ENCODE measurements around the gene PRR33. TPM values are rescaled to one million over a fixed set of nuclear protein-coding genes. Genes with fewer than 3 reads are reported as not detected.

Gene PRR33
- total RNA-seq, 1 experiment from 2014 or later: not detected

DNA sequence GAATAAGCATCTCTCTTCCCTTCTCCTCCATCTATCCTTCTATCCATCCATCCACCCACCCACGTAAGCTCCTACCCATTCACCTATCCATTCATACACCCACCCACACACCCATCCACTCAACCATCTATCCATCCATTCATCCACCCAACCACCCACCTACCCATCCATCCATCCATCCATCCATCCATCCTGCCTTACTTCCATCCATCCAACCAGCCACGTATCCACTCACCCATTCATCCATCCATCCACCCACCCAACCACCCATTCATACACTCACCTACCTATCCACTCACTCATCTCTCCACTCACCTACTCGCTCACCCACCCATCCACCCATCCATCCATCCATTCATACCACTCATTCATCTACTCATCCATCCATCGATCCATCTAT is 41.0 kb upstream of the PRR33 start:
- DNase-seq (ENCODE audit: low read depth, low spot score): no peak
- H3K9me2 ChIP-seq (ENCODE audit: insufficient read depth): no peaks in the 10 kb centered on the region
- CTCF ChIA-PET: no interaction called here
- no peak overlapping the region for H3K4me2 ChIP-seq (ENCODE audit: low read length)
- H3K27ac ChIP-seq (ENCODE audit: low read depth, low read length): no peak overlapping the region
- H3K4me3 ChIP-seq (replicated peaks in 1 of 2; ENCODE audit: low read depth in 1 of 2, low read length in 2 of 2): no peak overlapping the region
- RAD21 ChIA-PET (ENCODE audit: low non-redundant PET in 1 of 2, low total read pairs in 2 of 2, uncharacterized antibody in 2 of 2, unreplicated experiment in 2 of 2): no interaction called here
- intact Hi-C loops (cut with micrococcal nuclease): no loop called here
- no peaks in the 10 kb centered on the region for H3K79me2 ChIP-seq (ENCODE audit: insufficient read depth, low read length)
- TF ChIP-seq, protein P1, sequence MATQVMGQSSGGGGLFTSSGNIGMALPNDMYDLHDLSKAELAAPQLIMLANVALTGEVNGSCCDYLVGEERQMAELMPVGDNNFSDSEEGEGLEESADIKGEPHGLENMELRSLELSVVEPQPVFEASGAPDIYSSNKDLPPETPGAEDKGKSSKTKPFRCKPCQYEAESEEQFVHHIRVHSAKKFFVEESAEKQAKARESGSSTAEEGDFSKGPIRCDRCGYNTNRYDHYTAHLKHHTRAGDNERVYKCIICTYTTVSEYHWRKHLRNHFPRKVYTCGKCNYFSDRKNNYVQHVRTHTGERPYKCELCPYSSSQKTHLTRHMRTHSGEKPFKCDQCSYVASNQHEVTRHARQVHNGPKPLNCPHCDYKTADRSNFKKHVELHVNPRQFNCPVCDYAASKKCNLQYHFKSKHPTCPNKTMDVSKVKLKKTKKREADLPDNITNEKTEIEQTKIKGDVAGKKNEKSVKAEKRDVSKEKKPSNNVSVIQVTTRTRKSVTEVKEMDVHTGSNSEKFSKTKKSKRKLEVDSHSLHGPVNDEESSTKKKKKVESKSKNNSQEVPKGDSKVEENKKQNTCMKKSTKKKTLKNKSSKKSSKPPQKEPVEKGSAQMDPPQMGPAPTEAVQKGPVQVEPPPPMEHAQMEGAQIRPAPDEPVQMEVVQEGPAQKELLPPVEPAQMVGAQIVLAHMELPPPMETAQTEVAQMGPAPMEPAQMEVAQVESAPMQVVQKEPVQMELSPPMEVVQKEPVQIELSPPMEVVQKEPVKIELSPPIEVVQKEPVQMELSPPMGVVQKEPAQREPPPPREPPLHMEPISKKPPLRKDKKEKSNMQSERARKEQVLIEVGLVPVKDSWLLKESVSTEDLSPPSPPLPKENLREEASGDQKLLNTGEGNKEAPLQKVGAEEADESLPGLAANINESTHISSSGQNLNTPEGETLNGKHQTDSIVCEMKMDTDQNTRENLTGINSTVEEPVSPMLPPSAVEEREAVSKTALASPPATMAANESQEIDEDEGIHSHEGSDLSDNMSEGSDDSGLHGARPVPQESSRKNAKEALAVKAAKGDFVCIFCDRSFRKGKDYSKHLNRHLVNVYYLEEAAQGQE (IDR thresholded peaks at IDR 0.05; ENCODE audit: low read depth): no peak
- no peak for TF ChIP-seq EZH2 (IDR thresholded peaks at IDR 0.05)
- no peak for TF ChIP-seq ZFX (IDR thresholded peaks at IDR 0.05)
- no peak for TF ChIP-seq SIN3A (IDR thresholded peaks at IDR 0.05; ENCODE audit: low read depth)
- TF ChIP-seq, protein P2, sequence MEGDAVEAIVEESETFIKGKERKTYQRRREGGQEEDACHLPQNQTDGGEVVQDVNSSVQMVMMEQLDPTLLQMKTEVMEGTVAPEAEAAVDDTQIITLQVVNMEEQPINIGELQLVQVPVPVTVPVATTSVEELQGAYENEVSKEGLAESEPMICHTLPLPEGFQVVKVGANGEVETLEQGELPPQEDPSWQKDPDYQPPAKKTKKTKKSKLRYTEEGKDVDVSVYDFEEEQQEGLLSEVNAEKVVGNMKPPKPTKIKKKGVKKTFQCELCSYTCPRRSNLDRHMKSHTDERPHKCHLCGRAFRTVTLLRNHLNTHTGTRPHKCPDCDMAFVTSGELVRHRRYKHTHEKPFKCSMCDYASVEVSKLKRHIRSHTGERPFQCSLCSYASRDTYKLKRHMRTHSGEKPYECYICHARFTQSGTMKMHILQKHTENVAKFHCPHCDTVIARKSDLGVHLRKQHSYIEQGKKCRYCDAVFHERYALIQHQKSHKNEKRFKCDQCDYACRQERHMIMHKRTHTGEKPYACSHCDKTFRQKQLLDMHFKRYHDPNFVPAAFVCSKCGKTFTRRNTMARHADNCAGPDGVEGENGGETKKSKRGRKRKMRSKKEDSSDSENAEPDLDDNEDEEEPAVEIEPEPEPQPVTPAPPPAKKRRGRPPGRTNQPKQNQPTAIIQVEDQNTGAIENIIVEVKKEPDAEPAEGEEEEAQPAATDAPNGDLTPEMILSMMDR (IDR thresholded peaks at IDR 0.05 in 2 of 3, conservative IDR thresholded peaks at IDR 0.05 in 1 of 3; ENCODE audit: borderline replicate concordance in 1 of 3, insufficient read depth in 1 of 3, low read depth in 2 of 3, low read length in 2 of 3): no peak
- no peak for TF ChIP-seq CEBPB (IDR thresholded peaks at IDR 0.05; ENCODE audit: low read depth)
- TF ChIP-seq, protein P3, sequence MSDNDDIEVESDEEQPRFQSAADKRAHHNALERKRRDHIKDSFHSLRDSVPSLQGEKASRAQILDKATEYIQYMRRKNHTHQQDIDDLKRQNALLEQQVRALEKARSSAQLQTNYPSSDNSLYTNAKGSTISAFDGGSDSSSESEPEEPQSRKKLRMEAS (IDR thresholded peaks at IDR 0.05): no peak
- no peak for TF ChIP-seq SRF (IDR thresholded peaks at IDR 0.05; ENCODE audit: low read depth)
- no peak for TF ChIP-seq CBX3 (IDR thresholded peaks at IDR 0.05; ENCODE audit: low read depth)
- TF ChIP-seq YY1 (IDR thresholded peaks at IDR 0.05; ENCODE audit: extremely low read depth, insufficient replicate concordance, low read depth, low read length): no peak
- TF ChIP-seq FOSL1 (IDR thresholded peaks at IDR 0.05; ENCODE audit: low read depth): no peak
- TF ChIP-seq POLR2AphosphoS5 (IDR thresholded peaks at IDR 0.05; ENCODE audit: low read depth, low read length): no peak
- TF ChIP-seq EZH2phosphoT487 (IDR thresholded peaks at IDR 0.05; ENCODE audit: borderline replicate concordance): no peak
- TF ChIP-seq EGR1 (IDR thresholded peaks at IDR 0.05; ENCODE audit: low read depth): no peak
- no peak for TF ChIP-seq POLR2A (IDR thresholded peaks at IDR 0.05; ENCODE audit: borderline replicate concordance, extremely low read depth, insufficient read depth, insufficient read length)
- no peak for TF ChIP-seq JUND (IDR thresholded peaks at IDR 0.05)
- TF ChIP-seq RAD21 (IDR thresholded peaks at IDR 0.05; ENCODE audit: low read depth): no peak
- no peak for TF ChIP-seq ELF1 (IDR thresholded peaks at IDR 0.05; ENCODE audit: borderline replicate concordance, low read depth)
- TF ChIP-seq, protein P4, sequence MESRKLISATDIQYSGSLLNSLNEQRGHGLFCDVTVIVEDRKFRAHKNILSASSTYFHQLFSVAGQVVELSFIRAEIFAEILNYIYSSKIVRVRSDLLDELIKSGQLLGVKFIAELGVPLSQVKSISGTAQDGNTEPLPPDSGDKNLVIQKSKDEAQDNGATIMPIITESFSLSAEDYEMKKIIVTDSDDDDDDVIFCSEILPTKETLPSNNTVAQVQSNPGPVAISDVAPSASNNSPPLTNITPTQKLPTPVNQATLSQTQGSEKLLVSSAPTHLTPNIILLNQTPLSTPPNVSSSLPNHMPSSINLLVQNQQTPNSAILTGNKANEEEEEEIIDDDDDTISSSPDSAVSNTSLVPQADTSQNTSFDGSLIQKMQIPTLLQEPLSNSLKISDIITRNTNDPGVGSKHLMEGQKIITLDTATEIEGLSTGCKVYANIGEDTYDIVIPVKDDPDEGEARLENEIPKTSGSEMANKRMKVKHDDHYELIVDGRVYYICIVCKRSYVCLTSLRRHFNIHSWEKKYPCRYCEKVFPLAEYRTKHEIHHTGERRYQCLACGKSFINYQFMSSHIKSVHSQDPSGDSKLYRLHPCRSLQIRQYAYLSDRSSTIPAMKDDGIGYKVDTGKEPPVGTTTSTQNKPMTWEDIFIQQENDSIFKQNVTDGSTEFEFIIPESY (IDR thresholded peaks at IDR 0.05; ENCODE audit: extremely low read depth, insufficient replicate concordance, low read length): no peak
- TF ChIP-seq SP1 (IDR thresholded peaks at IDR 0.05; ENCODE audit: low read depth): no peak
- H4K20me1 ChIP-seq (ENCODE audit: insufficient read depth): no peaks in the 10 kb centered on the region
- no peaks in the 10 kb centered on the region for H3K4me1 ChIP-seq (ENCODE audit: control insufficient read depth in 1 of 2, insufficient read depth in 2 of 2, low read length in 2 of 2)
- no peaks in the 10 kb centered on the region for H3K27me3 ChIP-seq (ENCODE audit: insufficient read depth, low read length)
- no peak overlapping the region for H2AFZ ChIP-seq (ENCODE audit: low read depth, low read length, poor library complexity, severe bottlenecking)
- no peaks in the 10 kb centered on the region for H3K9me3 ChIP-seq (ENCODE audit: control insufficient read depth in 1 of 2, insufficient read depth in 1 of 2, low read depth in 1 of 2, low read length in 2 of 2)
- no peaks in the 10 kb centered on the region for H3K36me3 ChIP-seq (ENCODE audit: control insufficient read depth in 1 of 2, insufficient read depth in 2 of 2, low read length in 2 of 2)
- H3K9ac ChIP-seq (ENCODE audit: low read length): no peak overlapping the region
- POLR2A ChIA-PET: no interaction called here
- no TSS peak for BruUV-seq (replicated peaks)
- no peak for ATAC-seq
